TTC549 (cell line): ENCODE measurements around the gene CFAP68.

ENCODE experiments used
- FAIRE-seq: peaks from 2 replicates; lab custom pipeline; 2012; peaks lifted over from hg19 to GRCh38; lab: Jason Lieb, UNC

Gene CFAP68

GRCh38 chr11:111878849-111879636 lies at the start of gene CFAP68, which contains the start of gene FDXACB1:
Gene CFAP68, plus strand, starts transcription at chr11:111879541. Its CDS starts 20 bp downstream, at chr11:111879561.
Gene FDXACB1, minus strand, starts transcription at chr11:111879165. Its CDS starts 33 bp downstream, at chr11:111879132.
- peak; percentile 52 for FAIRE-seq

DNA sequence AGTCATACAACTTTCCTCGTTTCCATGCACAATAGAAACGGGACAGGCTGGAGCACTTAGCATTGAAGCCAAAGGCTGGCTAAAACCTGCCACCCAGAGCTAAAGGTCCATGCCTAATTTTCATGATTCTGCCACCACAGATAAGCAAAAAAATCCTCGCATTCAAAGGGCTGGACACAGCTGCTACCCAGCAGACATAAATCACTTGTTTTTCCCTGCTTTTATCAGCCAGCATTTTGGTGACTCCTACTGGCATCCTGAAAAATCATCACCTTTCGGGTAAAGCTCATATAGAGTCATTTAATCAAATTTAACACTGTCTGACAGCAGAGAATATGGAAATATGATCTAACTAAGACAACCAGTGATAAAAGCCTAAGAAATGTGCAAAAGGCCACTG lies 45.8 kb upstream of the CFAP68 start:
- FAIRE-seq = no peak

- FAIRE-seq = no peak
These were observed 44.7 kb upstream of the CFAP68 start for GRCh38 chr11:111834432-111835163.

GRCh38 chr11:111835665-111836064 lies 43.7 kb upstream of the CFAP68 start:
- FAIRE-seq = no peak

- no peak for FAIRE-seq
These were observed 43.2 kb upstream of the CFAP68 start for GRCh38 chr11:111836162-111836561.

GRCh38 chr11:111836721-111837120 lies 42.6 kb upstream of the CFAP68 start:
- no peak for FAIRE-seq

- FAIRE-seq = no peak
These were observed 41.9 kb upstream of the CFAP68 start for GRCh38 chr11:111837366-111837891.

GRCh38 chr11:111838054-111838453 lies 41.3 kb upstream of the CFAP68 start:
- FAIRE-seq = no peak

GRCh38 chr11:111840143-111840542 lies 39.2 kb upstream of the CFAP68 start:
- FAIRE-seq = no peak

DNA sequence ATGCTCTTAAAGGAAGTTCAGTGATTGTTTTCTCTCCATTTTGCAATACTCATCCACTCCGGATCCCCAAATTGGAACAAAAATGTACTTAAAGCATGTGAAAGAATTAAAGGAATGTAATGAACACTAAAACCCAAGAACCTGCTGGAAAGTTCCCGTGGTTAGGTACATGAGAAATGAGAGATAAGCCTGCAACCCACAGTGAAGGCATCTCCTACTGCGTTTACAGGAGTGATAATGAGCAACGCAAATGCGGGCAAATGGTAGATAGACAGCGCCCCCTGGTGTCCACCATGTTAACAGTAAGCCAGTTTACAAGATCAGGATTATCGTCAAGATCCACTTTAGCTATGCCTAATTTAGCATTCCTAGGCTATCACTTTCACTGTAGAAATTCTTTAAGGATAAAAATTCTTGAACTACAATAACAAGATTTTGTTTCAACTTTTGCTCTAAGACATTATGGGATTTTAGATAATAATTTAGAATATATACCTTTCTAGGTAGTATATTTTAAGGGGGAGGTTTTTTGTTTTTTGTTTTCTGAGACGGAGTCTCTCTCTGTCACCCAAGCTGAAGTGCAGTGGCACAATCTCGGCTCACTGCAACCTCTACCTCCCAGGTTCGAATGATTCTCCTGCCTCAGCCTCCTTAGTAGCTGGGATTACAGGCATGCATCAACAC lies 37.8 kb upstream of the CFAP68 start:
- peak; percentile 87 for FAIRE-seq

GRCh38 chr11:111843661-111844060 lies 35.7 kb upstream of the CFAP68 start:
- no peak for FAIRE-seq

DNA sequence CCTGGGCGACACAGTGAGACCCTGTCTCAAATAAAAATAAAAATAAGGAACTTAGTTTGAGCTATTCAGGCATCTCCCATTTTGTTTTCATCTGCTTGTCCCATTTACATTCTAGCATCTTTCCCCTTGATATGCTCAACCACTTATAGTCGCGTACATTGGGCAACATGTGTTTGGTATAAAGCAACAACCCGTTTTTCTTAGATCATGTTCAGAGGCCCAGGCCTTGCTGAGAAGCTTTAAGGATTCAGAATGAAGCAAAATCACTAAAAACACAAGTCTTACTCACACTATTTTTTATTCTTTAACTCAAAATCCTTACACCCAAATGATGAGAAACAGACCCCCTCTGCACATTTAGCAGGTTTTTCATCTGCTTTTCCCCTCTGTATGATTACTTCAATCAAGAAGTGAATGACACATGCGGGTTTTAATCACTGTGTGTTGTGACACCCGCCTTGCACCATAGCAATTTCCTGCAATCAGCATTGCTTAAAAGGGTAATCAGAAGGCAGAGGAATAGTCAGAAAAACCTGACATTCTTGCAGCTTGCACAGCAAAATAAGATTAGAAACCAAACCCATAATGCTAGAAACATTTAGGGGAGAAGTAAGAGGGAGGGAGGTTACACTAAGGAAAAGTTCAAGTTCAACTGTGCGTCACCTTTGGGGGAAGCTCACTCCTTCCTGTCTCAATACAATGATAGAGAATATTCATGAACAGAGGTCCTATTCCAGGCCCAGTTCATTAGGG lies 33.9 kb upstream of the CFAP68 start:
- no peak for FAIRE-seq

GRCh38 chr11:111846063-111846462 lies 33.3 kb upstream of the CFAP68 start:
- FAIRE-seq = no peak

- no peak for FAIRE-seq
These were observed 32.7 kb upstream of the CFAP68 start for GRCh38 chr11:111846636-111847035.

GRCh38 chr11:111849631-111850030 lies 29.7 kb upstream of the CFAP68 start:
- FAIRE-seq = no peak

DNA sequence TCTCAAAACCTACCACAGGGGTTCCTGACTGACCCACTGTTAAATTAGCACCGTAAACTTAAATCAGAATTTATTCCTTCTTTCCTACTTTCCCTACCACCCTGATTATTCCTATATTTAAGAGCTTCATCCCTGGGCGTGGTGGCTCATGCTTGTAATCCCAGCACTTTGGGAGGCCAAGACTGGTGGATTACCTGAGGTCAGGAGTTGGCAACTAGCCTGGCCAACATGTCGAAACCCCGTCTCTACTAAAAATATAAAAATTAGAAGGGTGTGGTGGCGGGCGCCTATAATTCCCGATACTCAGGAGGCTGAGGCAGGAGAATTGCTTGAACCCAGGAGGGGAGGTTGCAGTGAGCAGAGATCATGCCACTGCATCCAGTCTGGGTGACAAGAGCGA lies 28.3 kb upstream of the CFAP68 start:
- FAIRE-seq = no peak

GRCh38 chr11:111851636-111852035 lies 27.7 kb upstream of the CFAP68 start:
- FAIRE-seq = peak; percentile 40

- no peak for FAIRE-seq
These were observed 27.2 kb upstream of the CFAP68 start for GRCh38 chr11:111852103-111852502.

DNA sequence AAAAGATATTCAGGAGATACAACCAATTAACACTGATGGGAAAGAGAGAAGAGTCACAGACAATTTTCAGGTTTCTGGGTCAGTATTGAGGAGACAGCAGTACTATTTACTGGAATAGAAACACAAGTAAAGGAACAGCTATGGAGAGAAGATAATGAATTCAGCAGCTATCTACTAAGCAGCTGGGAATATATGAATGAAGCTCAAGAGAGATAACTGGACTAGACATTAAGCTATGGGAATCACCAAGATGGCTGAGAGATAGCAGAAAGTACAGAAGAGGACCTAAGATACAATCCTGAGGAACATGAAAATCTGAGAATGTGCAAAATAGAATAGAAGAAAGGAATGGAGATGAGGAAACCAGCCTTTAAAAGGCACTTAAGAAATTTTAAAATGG lies 23.8 kb upstream of the CFAP68 start:
- no peak for FAIRE-seq

- no peak for FAIRE-seq
These were observed 19.1 kb upstream of the CFAP68 start for GRCh38 chr11:111860257-111860656.

- FAIRE-seq = no peak
These were observed 9.2 kb upstream of the CFAP68 start for GRCh38 chr11:111870113-111870512.

- FAIRE-seq = no peak
These were observed 8.8 kb upstream of the CFAP68 start for GRCh38 chr11:111870522-111870885.
